GM19467 (cell line): Measurements from ENCODE around the gene HACD4.
A peak's percentile ranks its signal among the peaks of the same experiment; 100 is the strongest.

ENCODE experiments used
- ATAC-seq: cut with Tn5 transposase; IDR thresholded peaks from one replicate; pipeline ENCODE4 v1.9.1; 2021; ENCODE audit warnings: mild to moderate bottlenecking, moderate library complexity; ENCODE audit not compliant: unreplicated experiment

Gene HACD4

GRCh38 chr9:21031091-21031807, at the start of gene HACD4:
HACD4 (minus strand) TSS chr9:21031640; CDS start chr9:21031590, 50 bp downstream.
- ATAC-seq: peak; percentile 72

- ATAC-seq: no peak
These were observed 49.4 kb upstream of the HACD4 start for GRCh38 chr9:21080793-21081192.

GRCh38 chr9:21078702-21079101, 47.3 kb upstream of the HACD4 start:
- ATAC-seq: no peak

GRCh38 chr9:21077781-21078180, 46.3 kb upstream of the HACD4 start, which contains the start of gene IFNB1:
IFNB1 (minus strand) TSS chr9:21077942; CDS start chr9:21077869, 73 bp downstream.
- ATAC-seq: no peak

GRCh38 chr9:21075484-21075883, 44.0 kb upstream of the HACD4 start:
- no peak for ATAC-seq

GRCh38 chr9:21070906-21071305, 39.5 kb upstream of the HACD4 start:
- no peak for ATAC-seq

GRCh38 chr9:21070171-21070571, 38.7 kb upstream of the HACD4 start:
- no peak for ATAC-seq

GRCh38 chr9:21060919-21061561, 29.6 kb upstream of the HACD4 start:
- ATAC-seq: peak; percentile 83

- ATAC-seq: no peak
These were observed 25.5 kb upstream of the HACD4 start for GRCh38 chr9:21056931-21057330.

GRCh38 chr9:21053851-21054250, 22.4 kb upstream of the HACD4 start:
- ATAC-seq: no peak

GRCh38 chr9:21047281-21047691, 15.8 kb upstream of the HACD4 start:
- ATAC-seq: no peak

GRCh38 chr9:21043841-21044240, 12.4 kb upstream of the HACD4 start:
- ATAC-seq: no peak

GRCh38 chr9:21042466-21042865, 11.0 kb upstream of the HACD4 start:
- ATAC-seq: no peak

GRCh38 chr9:21039302-21039701, 7.9 kb upstream of the HACD4 start:
- ATAC-seq: no peak

GRCh38 chr9:21037278-21037677, 5.8 kb upstream of the HACD4 start:
- no peak for ATAC-seq

- ATAC-seq: no peak
These were observed 356 bp upstream of the HACD4 start for GRCh38 chr9:21031808-21032183.

GRCh38 chr9:21030389-21031035, 928 bp downstream of the HACD4 start:
- peak; percentile 78 for ATAC-seq

- ATAC-seq: no peak
These were observed 1.8 kb downstream of the HACD4 start for GRCh38 chr9:21029661-21030060.

GRCh38 chr9:21028466-21028865, 3.0 kb downstream of the HACD4 start:
- ATAC-seq: no peak

GRCh38 chr9:21027295-21027694, 4.1 kb downstream of the HACD4 start:
- ATAC-seq: no peak

GRCh38 chr9:21023861-21024260, 7.6 kb downstream of the HACD4 start:
- no peak for ATAC-seq

GRCh38 chr9:21018177-21018576, 13.3 kb downstream of the HACD4 start:
- no peak for ATAC-seq
